ENCODE measurements around the gene LSM14A.

GRCh38 chr19:34171877-34172660, at the start of gene LSM14A:
- no peak for TF ChIP-seq EZH2 (IDR thresholded peaks at IDR 0.05; ENCODE audit: low read length, unreplicated experiment)
- no peak for TF ChIP-seq CTCF (conservative IDR thresholded peaks at IDR 0.05; ENCODE audit: low read depth, low read length)
- no peak for TF ChIP-seq EZH2phosphoT487 (IDR thresholded peaks at IDR 0.05; ENCODE audit: borderline replicate concordance, low read length)

Data from PC-3 (cell line).